H1 (cell line): ENCODE measurements around the gene ITPKA. TPM values are rescaled to one million over a fixed set of nuclear protein-coding genes. Genes with fewer than 3 reads are reported as not detected.

Source experiments
- ASH2L ChIP-seq: fragments of 200-600, 300-600 bp; sonication (generic); IDR thresholded peaks from one replicate; pipeline ENCODE4 v1.7.1; 2017; ENCODE audit warnings: low read length
- CHD1 ChIP-seq: IDR thresholded peaks from 2 replicates; pipeline ENCODE4 v1.6.1; 2012; ENCODE audit warnings: low read depth, low read length, improper control_type of control experiment
- CHD7 ChIP-seq: fragments of 300-600 bp; sonication (generic); IDR thresholded peaks from 2 replicates; pipeline ENCODE4 v1.7.1; 2012; ENCODE audit warnings: low read length, moderate library complexity, mild to moderate bottlenecking, inconsistent platforms; ENCODE audit not compliant: insufficient replicate concordance
- EZH2 ChIP-seq: fragments of 200-600 bp; sonication (generic); IDR thresholded peaks from 2 replicates; pipeline ENCODE4 v1.7.1; 2012; ENCODE audit warnings: low read depth, mild to moderate bottlenecking, moderate library complexity, low read length, inconsistent platforms; ENCODE audit not compliant: severe bottlenecking
- FOSL1 ChIP-seq: IDR thresholded peaks from 2 replicates; pipeline ENCODE4 v1.6.1; 2011; ENCODE audit warnings: mild to moderate bottlenecking, low read depth, low read length, moderate library complexity; ENCODE audit not compliant: insufficient read depth
- PHF8 ChIP-seq: fragments of 200-600 bp; sonication (generic); conservative IDR thresholded peaks from 2 replicates; pipeline ENCODE4 v1.7.1; 2012; ENCODE audit warnings: low read depth, mild to moderate bottlenecking, inconsistent platforms, low read length, moderate library complexity
- RBBP5 ChIP-seq: IDR thresholded peaks from 2 replicates; pipeline ENCODE4 v1.7.1; 2012; ENCODE audit warnings: low read depth, mild to moderate bottlenecking, inconsistent platforms, low read length, moderate library complexity, borderline replicate concordance
- RNF2 ChIP-seq: fragments of 200-900, 300-1000 bp; sonication (generic); IDR thresholded peaks from 2 replicates; pipeline ENCODE4 v1.7.1; 2016; ENCODE audit warnings: borderline replicate concordance, low read depth, mild to moderate bottlenecking, antibody characterized with exemption, low read length; ENCODE audit not compliant: poor library complexity, severe bottlenecking; ENCODE audit errors: missing control alignments
- SUZ12 ChIP-seq: fragments of 200-600 bp; sonication (generic); IDR thresholded peaks from 2 replicates; pipeline ENCODE4 v1.6.1; 2012; ENCODE audit warnings: mild to moderate bottlenecking, inconsistent platforms, low read length, moderate library complexity, mixed read lengths
- ZNF274 ChIP-seq: IDR thresholded peaks from 2 replicates; pipeline ENCODE4 v1.7.0; 2012; ENCODE audit warnings: low read length, borderline replicate concordance; ENCODE audit errors: extremely low read depth
- polyA plus RNA-seq, 7 experiments: library from polyadenylated mRNA; depleted of rRNA in 3 of 7; stranded (reverse) in 5 of 7; unstranded in 2 of 7; fragments of >200 nt in 5 of 7; fragments of 200-250 nt in 2 of 7; gene quantifications; 1 replicate in 5 of 7; 2 replicates in 1 of 7; 4 replicates in 1 of 7; pipeline versions ENCODE4 v1.2.1 to v1.2.3, GENCODE V29; 2011 to 2013; ENCODE audit warnings: missing spikeins in 2 of 7, mixed read lengths in 2 of 7
- total RNA-seq: library from RNA; stranded (reverse); fragmentation: NEBNext Ultra II Directional; extraction: Animal tissue kit (Norgen Biotek cat#: 25700); gene quantifications from 2 replicates; pipeline ENCODE4 v1.2.1, GENCODE V29; 2021

Gene ITPKA
- total and polyA plus RNA-seq, 2 of the 8 experiments (the other 6 are each of a cell fraction or from before 2014, with no cell fraction given), result 0.39 to 0.99 TPM

DNA sequence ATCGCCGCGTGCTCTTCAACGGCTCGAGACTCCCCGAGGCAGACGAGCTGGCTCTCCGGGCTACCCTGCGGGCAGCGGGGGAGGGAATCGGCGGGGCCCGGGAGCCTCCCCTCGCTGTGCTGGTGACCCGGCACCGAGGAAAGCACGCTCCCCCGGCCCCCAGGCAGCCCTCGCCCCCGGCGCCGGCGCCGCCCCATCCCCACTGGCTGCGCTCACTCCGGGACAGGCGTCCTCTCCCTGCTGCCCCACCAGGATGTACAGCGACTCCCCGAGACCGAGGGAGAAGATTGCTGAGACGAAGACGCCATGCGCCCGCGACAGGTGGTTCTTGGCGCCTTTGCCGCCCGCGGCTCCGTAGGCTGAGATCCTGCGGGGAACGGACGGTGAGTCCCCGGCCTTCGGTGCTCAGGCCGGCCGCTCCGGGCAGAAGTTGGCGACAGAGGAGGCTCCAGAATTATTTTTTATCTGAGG, 18.3 kb downstream of the ITPKA start (continued):
- TF ChIP-seq CHD7, result no peak
- TF ChIP-seq CHD1, result no peak
- TF ChIP-seq RBBP5, result 0 out of 2 replicates have a peak, but pooled peaks have one; percentile 24
- peak; percentile 66 for TF ChIP-seq RNF2
- TF ChIP-seq SUZ12, result peak; percentile 82
- peak; percentile 90 for TF ChIP-seq EZH2
- no peak for TF ChIP-seq ASH2L
- no peak for TF ChIP-seq FOSL1
- no peak for TF ChIP-seq PHF8
- no peak for TF ChIP-seq ZNF274
